ENCODE data around the gene EXOC3L2.
A peak's percentile ranks its signal among the peaks of the same experiment; 100 is the strongest.
"Not testable (repeated sequence)": the region's sequence is repeated elsewhere in the genome, so short reads cannot be mapped to it uniquely, and the experiment has no call there.

EXOC3L2 gene

DNA sequence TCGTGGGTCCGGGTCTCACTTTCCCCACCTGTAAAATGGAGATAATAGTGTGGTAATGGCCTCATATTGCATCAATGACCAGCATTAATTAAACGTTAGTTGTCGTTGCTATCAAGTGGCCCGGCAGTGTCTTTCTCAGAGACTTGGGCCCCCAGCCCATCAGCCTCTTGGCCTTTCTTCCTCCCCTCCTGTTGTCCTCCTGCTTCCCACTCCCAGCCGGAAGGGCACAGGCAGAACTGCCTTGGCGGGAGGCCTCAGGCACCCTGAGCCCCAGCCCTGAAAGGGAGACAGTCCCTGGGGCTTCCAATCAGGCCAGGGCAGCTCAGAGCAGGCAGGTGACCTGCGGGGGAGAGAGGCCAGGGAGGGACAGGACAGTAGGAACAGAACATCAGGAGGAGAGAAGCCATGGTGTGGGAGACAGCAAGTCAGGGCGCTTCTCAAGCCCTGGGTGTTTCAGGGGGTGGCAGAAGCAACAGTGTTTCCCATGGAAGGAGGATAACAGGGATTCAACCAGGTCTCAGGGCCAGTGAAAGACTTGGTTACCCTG is 10.5 kb upstream of the EXOC3L2 start:
- no peak for DNase-seq

- DNase-seq = no peak
Measured at GRCh38 chr19:45254044-45254531, 8.9 kb upstream of the EXOC3L2 start.

DNA sequence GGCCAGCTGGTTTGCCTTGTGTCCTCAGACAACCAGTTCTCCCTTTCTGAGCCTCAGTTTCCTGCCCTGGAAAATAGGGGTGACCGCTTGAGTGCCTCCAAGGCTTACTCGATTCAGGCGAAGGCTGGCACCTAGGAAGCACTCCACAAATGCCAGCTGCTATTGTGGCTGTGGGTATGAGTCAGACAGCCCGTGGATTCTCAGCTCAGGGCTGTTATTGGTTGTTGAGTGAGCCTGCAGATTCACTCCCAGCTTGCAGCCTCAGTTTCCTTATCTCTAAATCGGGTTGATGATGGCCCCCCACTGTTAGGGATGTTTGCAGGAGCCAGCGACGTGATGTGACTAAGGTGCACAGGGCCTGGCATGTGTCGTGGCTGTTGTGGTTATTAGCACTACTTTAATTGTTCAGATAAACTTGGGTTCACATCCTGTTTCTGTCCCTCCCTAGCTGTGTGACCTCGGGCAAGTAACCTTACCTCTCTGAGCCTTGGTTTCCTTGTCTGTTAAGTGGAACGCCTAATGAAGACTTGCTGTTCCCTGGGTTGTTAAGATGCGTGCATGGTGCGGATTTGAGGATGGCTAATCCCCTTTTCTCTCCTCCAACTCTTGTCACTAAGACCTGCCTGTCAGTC is 8.3 kb upstream of the EXOC3L2 start:
- no peak for DNase-seq

DNA sequence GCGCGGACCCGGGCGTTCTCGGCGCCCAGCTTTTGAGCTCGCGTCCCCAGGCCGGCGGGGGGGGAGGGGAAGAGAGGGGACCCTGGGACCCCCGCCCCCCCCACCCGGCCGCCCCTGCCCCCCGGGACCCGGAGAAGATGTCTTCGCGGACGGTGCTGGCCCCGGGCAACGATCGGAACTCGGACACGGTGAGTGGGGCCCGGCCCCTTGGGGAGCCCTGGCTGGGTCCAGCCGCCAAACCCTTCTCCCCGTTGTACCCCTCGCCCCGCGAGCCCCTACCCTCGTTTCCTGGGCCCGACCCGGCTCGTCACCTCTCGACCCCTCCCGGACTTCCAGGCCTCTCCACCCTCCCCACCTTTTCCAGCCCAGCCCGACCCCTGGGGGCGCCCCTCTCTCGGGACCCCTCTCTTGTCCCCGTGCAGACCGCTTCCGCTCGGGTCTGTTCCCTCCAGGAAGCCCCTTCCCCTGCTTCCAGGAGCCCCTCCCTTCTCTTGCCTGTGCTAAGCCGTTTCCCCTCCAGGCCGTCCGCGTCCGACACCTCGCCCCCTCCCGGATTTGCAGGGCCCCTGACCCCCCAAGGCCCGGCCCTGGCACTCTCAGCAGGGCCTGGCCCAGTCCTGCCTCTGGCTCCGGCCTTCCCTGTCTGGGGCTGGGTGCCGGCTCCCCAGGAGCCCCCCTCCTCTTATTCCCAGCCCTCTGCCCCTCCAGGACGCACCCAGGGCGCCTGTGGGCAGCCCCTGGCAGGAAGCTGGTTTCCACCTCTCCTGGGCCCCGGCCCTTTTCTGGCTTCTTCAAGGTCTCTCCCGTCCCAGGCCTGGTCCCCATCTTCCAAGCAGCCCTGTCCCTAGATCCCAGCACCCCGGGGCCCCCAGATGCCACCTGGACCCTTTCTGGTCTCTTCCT is 6.5 kb upstream of the EXOC3L2 start:
- DNase-seq = no peak

DNA sequence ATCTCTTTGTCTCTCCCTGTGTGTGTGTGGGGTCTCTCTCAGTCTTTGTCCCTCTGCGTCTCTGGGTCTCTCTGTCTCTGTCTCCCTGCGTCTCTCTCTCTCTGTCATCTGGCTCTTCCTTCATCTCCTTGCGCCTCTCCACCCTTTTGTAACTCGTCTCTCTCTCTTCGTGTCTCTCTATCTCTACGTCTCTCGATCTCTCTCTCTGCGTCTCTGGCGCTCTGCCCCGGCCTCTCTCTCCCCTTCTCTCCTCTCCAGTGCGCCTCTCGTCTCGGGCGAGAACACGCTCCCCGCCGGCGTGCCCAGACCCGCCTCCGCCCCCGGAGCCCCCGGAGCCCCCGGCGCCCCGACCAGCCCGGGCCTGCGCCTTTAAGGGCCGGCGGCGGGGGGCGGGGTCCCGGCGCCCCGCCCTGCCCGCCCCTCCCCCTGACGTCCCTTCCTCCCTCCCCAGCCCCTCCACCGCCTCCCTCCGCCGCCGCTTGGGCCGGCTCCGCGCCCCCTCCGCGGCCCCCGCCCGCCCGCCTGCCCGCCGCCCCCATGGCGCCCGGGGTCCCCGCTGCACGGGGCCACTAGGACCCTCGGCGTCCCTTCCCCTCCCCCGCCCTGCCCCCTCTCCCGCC is 5.7 kb upstream of the EXOC3L2 start, which contains the start of gene MARK4:
TSS of gene MARK4 (plus strand) at position 440 of the 620 bp plus-strand sequence. CDS start 318 bp downstream, outside the sequence.
- peak; percentile 29 for DNase-seq

DNA sequence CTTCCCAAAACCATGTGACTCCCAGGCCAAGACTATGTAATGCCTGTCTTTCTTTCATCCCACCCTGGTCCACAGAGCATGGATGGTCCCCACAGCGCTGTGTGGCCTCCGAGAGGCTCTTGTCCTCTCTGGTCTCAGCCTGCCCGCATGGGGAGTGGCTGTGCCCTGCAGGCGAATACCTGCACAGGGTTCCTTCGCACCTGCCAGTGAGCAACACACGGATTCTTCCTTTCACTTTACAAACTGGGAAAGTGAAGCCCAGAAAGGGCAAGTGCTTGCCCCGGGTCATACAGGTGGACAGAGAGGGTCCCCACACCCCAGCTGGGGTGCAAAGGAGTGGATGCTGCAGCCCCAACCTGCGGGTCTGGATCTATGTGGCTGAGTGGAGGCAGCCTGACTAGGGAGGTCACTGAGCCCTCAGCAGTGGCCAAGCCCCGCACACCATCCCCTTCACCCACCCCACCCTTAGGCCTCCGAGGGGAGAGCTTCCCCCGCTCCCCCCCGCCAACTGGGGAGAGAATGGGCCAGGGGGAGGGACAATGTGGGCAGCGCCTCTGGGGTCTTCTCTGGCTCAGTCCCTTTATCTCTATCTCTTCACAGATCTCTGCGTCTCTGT is 5.1 kb upstream of the EXOC3L2 start:
- DNase-seq = no peak

- DNase-seq = no peak
Measured at GRCh38 chr19:45249261-45250033, 4.2 kb upstream of the EXOC3L2 start.

DNA sequence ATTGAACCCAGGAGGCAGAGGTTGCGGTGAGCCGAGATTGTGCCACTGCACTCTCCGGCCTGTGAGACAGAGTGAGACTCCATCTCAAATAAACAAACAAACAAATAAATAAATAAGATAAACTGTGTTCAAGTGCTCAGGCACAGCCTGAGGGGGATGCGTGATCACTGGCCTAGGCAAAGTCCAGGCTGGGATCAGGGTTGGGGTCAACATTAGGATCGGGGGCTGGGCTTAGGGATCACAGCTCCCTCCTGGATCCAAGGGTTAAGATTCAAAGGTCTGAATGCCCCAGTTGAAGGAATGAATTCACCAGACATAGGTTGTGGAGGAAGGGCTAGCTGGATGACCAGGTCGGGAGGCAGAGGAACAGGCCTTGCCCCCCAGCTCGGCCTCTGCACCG is 1.9 kb upstream of the EXOC3L2 start:
- DNase-seq = no peak

- no peak for DNase-seq
Measured at GRCh38 chr19:45245826-45246225, 619 bp upstream of the EXOC3L2 start.

- DNase-seq = no peak
Measured at GRCh38 chr19:45244133-45244794, 943 bp downstream of the EXOC3L2 start.

DNA sequence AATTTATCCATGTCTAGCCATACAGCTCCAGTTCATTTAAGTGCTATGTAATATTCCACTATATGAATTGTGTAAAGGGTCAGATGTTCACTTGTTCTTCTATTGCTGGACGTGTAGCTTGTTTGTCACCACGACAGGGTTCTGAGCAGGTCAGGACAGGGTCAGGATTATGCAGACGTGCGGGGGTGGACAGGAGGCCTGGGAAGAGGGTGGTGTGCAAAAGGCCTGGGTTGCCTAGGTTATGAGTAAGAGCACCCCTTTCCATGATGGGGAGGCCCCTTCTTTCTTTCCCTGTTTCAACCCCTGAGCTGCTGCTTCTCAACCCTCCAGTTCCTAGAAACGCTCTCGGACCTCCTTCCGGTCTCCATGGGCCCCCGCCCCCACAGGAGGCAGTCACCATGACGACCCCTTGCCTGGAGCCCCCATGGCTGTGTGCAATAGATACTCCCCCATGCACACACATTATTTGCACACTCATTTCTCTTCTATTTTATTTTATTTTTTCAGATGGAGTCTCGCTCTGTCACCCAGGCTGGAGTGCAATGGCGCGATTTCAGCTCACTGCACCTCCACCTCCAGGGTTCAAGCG is 2.0 kb downstream of the EXOC3L2 start:
- no peak for DNase-seq

DNA sequence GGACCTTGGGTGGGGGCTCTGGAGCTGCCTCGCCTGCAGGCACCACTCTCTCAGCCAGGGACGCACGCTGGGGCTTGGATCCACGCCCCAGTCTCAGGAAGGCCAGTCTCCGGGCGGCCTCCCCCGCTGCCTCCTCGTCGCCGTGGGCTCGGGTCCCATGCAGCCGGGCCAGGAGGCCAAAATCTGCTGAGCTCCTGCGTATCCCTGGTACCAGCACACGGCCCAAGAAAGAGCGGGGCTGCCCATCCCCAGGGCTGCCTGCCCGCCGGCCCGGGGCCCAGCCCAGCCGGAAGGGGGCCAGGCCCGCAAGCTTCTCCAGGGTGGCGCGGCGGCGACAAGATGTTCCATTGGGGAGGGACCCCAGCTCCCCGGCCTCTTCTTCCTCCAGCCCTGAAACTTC is 6.7 kb downstream of the EXOC3L2 start:
- no peak for DNase-seq

DNA sequence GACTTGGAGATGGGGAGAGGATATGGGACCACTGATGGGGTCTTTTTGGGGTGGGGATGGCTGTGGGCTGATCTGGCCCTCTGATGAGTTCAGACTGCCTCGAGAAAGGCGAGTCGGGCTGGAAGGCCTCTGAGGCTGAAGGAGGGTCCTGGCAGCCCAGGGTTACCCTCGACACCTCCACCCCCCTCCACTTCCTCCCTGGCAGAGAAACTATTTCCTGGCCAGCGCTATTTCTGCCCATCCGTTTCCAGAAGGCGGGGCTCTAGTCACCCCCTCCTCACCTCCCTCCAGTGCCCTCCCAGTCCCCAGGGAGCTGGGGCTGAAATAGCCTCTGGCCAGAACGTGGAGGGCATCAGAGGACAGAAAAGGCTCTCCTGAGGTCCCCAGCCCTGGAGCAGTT is 9.7 kb downstream of the EXOC3L2 start:
- no peak for DNase-seq

DNA sequence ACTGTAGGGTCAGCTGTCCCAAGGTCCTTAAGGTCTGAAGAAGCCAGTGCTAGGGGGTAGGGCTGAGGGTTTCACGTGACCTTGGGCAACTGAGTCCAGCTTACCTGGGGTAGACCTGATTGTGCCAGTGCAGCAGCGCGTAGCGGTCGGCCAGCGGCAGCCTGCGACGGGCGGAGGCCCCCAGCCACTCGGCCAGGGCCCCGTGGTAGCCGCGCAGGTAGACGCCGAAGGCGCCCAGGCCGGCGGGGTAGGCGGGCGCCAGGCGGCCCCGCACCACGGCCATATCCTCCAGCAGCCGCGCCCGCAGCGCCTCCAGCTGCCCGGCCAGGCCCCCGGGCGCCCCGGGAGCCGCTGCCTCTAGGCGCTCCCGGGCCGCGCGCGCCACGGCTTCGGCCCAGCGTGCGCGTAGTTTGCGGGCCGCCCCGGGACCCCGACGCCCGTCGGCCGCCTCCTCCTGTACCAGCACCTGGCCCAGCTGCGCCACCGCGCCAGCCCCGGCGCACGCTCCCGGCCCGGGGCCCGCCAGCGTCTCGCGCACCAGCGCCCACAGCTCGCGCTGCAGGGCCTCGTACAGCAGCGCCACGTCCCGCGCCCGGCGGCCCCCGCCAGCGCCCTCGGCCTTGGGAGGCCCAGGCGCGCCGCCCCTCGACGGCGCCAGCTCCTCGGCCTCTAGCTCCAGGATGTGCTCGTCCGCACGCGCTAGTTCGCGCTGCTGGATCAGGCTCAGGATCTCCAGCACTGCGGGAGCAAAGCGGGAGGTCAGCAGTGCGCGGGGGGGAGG is 10.9 kb downstream of the EXOC3L2 start:
- no peak for DNase-seq

DNA sequence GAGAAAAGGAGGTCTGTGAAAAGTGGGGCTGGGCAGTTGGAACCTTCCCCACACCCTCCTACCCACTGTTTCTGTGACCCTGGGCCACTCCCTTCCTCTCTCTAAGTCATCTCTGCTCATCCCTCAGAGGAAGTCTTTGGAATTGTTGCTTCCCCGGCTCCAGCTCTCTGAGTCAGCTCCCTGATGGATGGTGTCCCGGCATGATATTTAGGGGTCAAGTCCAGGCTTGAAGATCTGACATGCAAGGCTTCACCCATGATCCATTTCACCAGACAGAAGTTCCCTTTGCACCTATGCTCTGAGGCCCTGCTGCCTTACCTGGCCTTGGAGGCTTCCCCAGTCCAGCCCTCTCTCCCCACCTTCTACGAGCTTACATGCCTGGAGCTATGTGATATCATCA is 13.3 kb downstream of the EXOC3L2 start:
- no peak for DNase-seq

DNA sequence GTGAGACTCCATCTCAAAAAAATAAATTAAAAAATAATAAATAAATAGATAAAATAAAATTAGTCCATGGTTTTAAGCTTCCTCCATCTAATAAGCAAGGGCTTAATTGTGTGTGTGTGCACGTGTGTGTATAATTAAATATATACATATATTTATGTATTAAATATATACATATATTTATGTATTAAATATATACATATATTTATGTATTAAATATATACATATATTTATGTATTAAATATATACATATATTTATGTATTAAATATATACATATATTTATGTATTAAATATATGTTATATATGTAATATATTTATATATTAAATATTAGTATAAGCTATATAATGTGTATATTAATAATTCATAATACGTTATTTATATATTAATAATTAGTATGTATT is 16.2 kb downstream of the EXOC3L2 start:
- not testable (repeated sequence) for DNase-seq

- no peak for DNase-seq
Measured at GRCh38 chr19:45224645-45225044, 20.6 kb downstream of the EXOC3L2 start.

- no peak for DNase-seq
Measured at GRCh38 chr19:45223879-45224278, 21.3 kb downstream of the EXOC3L2 start.

DNA sequence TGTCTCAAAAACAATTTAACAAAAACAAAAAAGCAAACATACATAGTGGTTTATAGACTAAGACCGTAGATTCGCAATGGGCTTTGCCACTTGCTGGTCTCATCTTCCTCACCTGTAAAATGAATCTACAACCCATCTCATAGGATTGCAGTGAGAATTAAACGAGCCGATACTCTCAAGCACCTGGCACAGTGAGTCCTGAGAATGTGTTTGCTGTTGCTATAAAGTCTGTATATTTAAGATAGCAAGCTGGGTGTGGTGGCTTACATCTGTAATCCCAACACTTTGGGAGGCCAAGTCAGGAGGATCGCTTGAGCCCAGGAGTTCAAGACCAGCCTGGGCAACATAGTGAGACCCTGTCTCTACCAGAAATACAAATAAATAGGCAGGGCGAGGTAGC is 22.5 kb downstream of the EXOC3L2 start:
- no peak for DNase-seq
